GM10248 (cell line): ENCODE measurements around the gene LBH.

Experiments
- CTCF ChIA-PET: fragments of 300-600 bp; sonication (Branson Sonifier 250); formaldehyde crosslinking; extraction: SDS; loops from one replicate; lab custom pipeline; 2021; ENCODE audit warnings: antibody characterized with exemption; lab: Yijun Ruan, JAX
- POLR2A ChIA-PET: fragments of 350-650 bp; sonication (Branson Sonifier 250); formaldehyde crosslinking; extraction: SDS; loops from one replicate; lab custom pipeline; 2020; ENCODE audit warnings: antibody characterized with exemption; lab: Yijun Ruan, JAX
- DNase-seq: peaks from one replicate; pipeline ENCODE4 v3.0.0; 2012; ENCODE audit errors: extremely low spot score
- TF ChIP-seq, protein P1 (sequence below): IDR thresholded peaks from 2 replicates; pipeline ENCODE4 v1.5.1; 2012; ENCODE audit warnings: mild to moderate bottlenecking, low read depth; ENCODE audit errors: extremely low read depth, missing control alignments, control extremely low read depth

The LBH gene

GRCh38 chr2:30250421-30250820, 19.1 kb downstream of the LBH start:
- no peak for DNase-seq
- TF ChIP-seq, protein P1, sequence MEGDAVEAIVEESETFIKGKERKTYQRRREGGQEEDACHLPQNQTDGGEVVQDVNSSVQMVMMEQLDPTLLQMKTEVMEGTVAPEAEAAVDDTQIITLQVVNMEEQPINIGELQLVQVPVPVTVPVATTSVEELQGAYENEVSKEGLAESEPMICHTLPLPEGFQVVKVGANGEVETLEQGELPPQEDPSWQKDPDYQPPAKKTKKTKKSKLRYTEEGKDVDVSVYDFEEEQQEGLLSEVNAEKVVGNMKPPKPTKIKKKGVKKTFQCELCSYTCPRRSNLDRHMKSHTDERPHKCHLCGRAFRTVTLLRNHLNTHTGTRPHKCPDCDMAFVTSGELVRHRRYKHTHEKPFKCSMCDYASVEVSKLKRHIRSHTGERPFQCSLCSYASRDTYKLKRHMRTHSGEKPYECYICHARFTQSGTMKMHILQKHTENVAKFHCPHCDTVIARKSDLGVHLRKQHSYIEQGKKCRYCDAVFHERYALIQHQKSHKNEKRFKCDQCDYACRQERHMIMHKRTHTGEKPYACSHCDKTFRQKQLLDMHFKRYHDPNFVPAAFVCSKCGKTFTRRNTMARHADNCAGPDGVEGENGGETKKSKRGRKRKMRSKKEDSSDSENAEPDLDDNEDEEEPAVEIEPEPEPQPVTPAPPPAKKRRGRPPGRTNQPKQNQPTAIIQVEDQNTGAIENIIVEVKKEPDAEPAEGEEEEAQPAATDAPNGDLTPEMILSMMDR = no peak
- CTCF ChIA-PET = interaction anchor here (0.8 to 2.0 kb wide), 3 partner anchors 10 to 37 kb away, joined by 3 to 7 read pairs (median 3); no protein-coding TSS in a partner anchor
- POLR2A ChIA-PET = no interaction called here

DNA sequence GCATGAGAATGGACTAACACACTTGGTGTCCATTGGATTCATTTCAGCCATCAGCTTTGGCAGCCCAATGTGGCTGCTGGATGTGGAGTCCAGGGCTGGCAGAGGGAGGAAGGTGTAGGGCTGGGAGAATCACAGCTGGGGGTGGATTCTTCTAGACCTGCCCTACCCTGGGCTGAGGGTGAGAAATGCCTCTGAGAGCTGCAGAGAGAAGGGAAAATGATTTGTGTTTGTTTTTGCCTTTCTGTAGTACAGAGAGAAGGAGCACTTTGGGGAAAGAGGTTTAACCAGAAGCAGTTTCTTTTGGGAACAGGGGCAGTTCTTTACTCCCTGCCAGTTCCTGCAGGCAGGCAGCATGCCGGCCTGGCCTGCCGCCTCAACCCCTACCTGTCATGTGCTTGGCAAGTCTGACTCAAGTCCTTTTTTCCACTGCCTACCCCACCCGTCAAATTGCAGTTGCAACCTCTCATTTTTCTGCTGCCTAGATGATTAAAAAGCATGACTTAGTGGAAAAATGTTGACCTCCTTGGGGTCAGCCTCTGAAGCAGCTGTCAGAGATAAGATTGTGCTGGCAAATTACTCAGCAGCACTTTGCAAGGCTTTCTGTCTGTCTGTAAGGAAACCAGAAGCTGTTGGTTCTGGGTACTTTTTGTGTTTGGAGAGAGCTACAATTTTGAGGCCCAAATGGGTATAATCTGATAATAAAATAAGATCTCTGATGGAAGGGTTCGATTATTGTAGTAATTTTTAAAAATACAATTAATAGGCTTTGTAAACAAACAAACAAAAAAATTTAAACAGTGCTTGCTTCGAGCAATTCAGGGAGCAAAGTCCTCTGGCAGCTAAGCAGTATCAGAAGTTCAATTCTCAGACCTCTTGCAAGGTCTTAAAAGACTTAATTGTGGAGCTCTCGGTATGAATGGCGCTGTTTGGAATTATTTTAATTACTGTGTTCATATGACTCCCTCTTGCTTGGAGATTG, 21.7 kb downstream of the LBH start:
- peak; percentile 44 for DNase-seq
- ChIA-PET CTCF (interaction anchor here (1.1 to 4.5 kb wide), 4 partner anchors 13 to 88 kb away, joined by 3 to 19 read pairs (median 8); no protein-coding TSS in a partner anchor), POLR2A (interaction anchor here (0.6 to 0.7 kb wide), 2 partner anchors 35 to 205 kb away, joined by 3 to 4 read pairs; no protein-coding TSS in a partner anchor)
- TF ChIP-seq, protein P1 = no peak

GRCh38 chr2:30253873-30254684, 22.7 kb downstream of the LBH start:
- POLR2A ChIA-PET = interaction anchor here (0.6 kb wide), 1 partner anchor 34 kb away, joined by 3 read pairs; no protein-coding TSS in a partner anchor
- CTCF ChIA-PET = interaction anchor here (1.0 to 4.5 kb wide), 6 partner anchors 11 to 89 kb away, joined by 3 to 19 read pairs (median 4); no protein-coding TSS in a partner anchor
- DNase-seq = no peak
- TF ChIP-seq, protein P1 = no peak

GRCh38 chr2:30254685-30255001, 23.3 kb downstream of the LBH start:
- TF ChIP-seq, protein P1 = no peak
- DNase-seq = no peak
- CTCF ChIA-PET = interaction anchor here (1.0 to 4.5 kb wide), 4 partner anchors 12 to 89 kb away, joined by 3 to 19 read pairs (median 7); no protein-coding TSS in a partner anchor
- POLR2A ChIA-PET = no interaction called here

DNA sequence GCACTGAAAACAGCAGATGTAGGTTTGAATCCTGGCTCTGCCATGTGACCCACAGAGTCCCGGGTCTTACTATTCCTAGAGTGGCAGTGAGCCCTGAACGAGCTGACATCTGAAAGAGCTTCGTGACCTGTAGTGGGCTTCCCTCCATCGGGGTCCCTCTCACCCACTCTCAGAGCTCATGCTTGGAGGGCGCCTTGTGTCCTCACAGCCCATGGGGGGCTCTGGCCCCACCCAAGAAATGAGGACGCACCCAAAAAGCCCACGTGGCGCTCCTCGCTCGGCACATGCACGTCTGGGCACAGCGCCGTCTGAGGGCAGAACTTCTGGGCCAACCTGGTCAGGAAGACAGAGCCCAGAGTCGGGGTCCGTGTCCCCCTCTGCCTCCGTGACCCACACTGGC, 23.7 kb downstream of the LBH start:
- TF ChIP-seq, protein P1 = no peak
- no peak for DNase-seq
- ChIA-PET CTCF (interaction anchor here (1.0 to 4.5 kb wide), 4 partner anchors 12 to 90 kb away, joined by 3 to 19 read pairs (median 7); no protein-coding TSS in a partner anchor), POLR2A (no interaction called here)
